K562 (cell line): ENCODE measurements around the gene HDAC10. TPM values are rescaled to one million over a fixed set of nuclear protein-coding genes. Genes with fewer than 3 reads are reported as not detected.

Experiments
- ATAC-seq: fragments of 200-7000 bp; cut with Tn5 transposase; 3 replicates; pipeline ENCODE4 v1.9.1; 2020; ENCODE audit warnings: moderate library complexity
- BruUV-seq: library from RNA; stranded (reverse); fragments of 400-500 nt; replicated peaks from 2 replicates; lab custom pipeline; 2021; lab: Mats Ljungman, UMichigan
- CTCF ChIA-PET: fragments of 300-600 bp; formaldehyde crosslinking; extraction: SDS; loops from one replicate; lab custom pipeline; 2021; ENCODE audit warnings: low intra/inter-chr PET ratio; lab: Yijun Ruan, JAX
- POLR2A ChIA-PET: fragments of 300-600, 350-650 bp; sonication (Branson Sonifier 250); formaldehyde crosslinking; extraction: SDS; loops from one replicate; lab custom pipeline; 2021; ENCODE audit warnings: antibody characterized with exemption, inconsistent platforms; lab: Yijun Ruan, JAX
- DNase-seq, 4 experiments: peaks; one replicate each; pipeline versions ENCODE4 v3.0.0 to v3.0.0-alpha.2; 2011 to 2018; ENCODE audit warnings: low spot score in 3 of 4, mixed read lengths in 3 of 4; ENCODE audit errors: extremely low read depth in 1 of 4
- FAIRE-seq: peaks from 2 replicates; lab custom pipeline; 2011; peaks lifted over from hg19 to GRCh38; lab: Jason Lieb, UNC
- H2AFZ ChIP-seq: 2 replicates; pipeline ENCODE4 v1.6.0; 2011; ENCODE audit warnings: low read depth, low read length, control low read depth, inconsistent platforms
- H3K27ac ChIP-seq: fragments of 200-600 bp; 3 replicates; pipeline ENCODE4 v1.8.0; 2011; ENCODE audit warnings: low read depth, mild to moderate bottlenecking, control low read depth, inconsistent platforms, low read length, moderate library complexity, mixed read lengths; ENCODE audit errors: extremely low read depth
- H3K27me3 ChIP-seq, 2 experiments: fragments of 300-600 bp in 1 of 2; 2 replicates in 1 of 2; 3 replicates in 1 of 2; pipeline versions ENCODE4 v1.6.0 to v1.8.0; 2011; ENCODE audit warnings: inconsistent platforms in 2 of 2, low read length in 2 of 2, mild to moderate bottlenecking in 1 of 2, mixed read lengths in 1 of 2, moderate library complexity in 1 of 2; ENCODE audit not compliant: control insufficient read depth in 2 of 2, insufficient read depth in 2 of 2
- H3K36me3 ChIP-seq: fragments of 300-600 bp; 3 replicates; pipeline ENCODE4 v1.8.0; 2011; ENCODE audit warnings: mild to moderate bottlenecking, low read length, inconsistent platforms; ENCODE audit not compliant: control insufficient read depth, insufficient read depth
- H3K4me1 ChIP-seq, 2 experiments: fragments of 200-600 bp in 1 of 2; replicated peaks in 1 of 2; 2 replicates in 1 of 2; 3 replicates in 1 of 2; pipeline versions ENCODE4 v1.5.1 to v1.8.0; 2011; ENCODE audit warnings: inconsistent platforms in 2 of 2, low read length in 2 of 2, mild to moderate bottlenecking in 1 of 2, mixed read lengths in 1 of 2, moderate library complexity in 1 of 2; ENCODE audit not compliant: control insufficient read depth in 2 of 2, insufficient read depth in 2 of 2
- H3K4me2 ChIP-seq: 2 replicates; pipeline ENCODE4 v1.6.1; 2011; ENCODE audit warnings: low read length, control low read depth, inconsistent platforms, mixed read lengths; ENCODE audit not compliant: insufficient read depth
- H3K4me3 ChIP-seq: fragments of 200-600 bp; sonication (generic), shearing (Covaris generic); 2 replicates; pipeline ENCODE4 v1.5.1; 2016; ENCODE audit warnings: control low read depth, inconsistent platforms
- H3K79me2 ChIP-seq: fragments of 200-600 bp; 3 replicates; pipeline ENCODE4 v1.8.0; 2011; ENCODE audit warnings: low read length, inconsistent platforms; ENCODE audit not compliant: control insufficient read depth, insufficient read depth
- H3K9ac ChIP-seq, 2 experiments: 2 replicates each; pipeline versions ENCODE4 v1.6.0 to v1.6.1; 2011; ENCODE audit warnings: low read depth in 2 of 2, low read length in 2 of 2, control low read depth in 1 of 2, inconsistent platforms in 1 of 2, mild to moderate bottlenecking in 1 of 2, mixed read lengths in 1 of 2; ENCODE audit not compliant: insufficient read depth in 1 of 2
- H3K9me1 ChIP-seq: one replicate; pipeline ENCODE4 v1.6.0; 2011; ENCODE audit warnings: inconsistent platforms, mild to moderate bottlenecking, low read length, moderate library complexity; ENCODE audit not compliant: control insufficient read depth, insufficient read depth
- H3K9me3 ChIP-seq: replicated peaks from 2 replicates; pipeline ENCODE4 v1.5.1; 2011; ENCODE audit warnings: low read depth, low read length, inconsistent platforms; ENCODE audit not compliant: control insufficient read depth, insufficient read depth
- H4K20me1 ChIP-seq: replicated peaks from 2 replicates; pipeline ENCODE4 v1.6.1; 2011; ENCODE audit warnings: low read length, inconsistent platforms, mixed read lengths; ENCODE audit not compliant: control insufficient read depth, insufficient read depth
- BCOR ChIP-seq: fragments of 450-650 bp; IDR thresholded peaks from 2 replicates; pipeline ENCODE4 v1.6.1; 2016
- BRF1 ChIP-seq: IDR thresholded peaks from 3 replicates; pipeline ENCODE4 v1.6.1; 2011; ENCODE audit warnings: borderline replicate concordance, mild to moderate bottlenecking; ENCODE audit not compliant: insufficient read length; ENCODE audit errors: extremely low read depth
- DIDO1 ChIP-seq: fragments of 450-650 bp; IDR thresholded peaks from 2 replicates; pipeline ENCODE4 v1.6.1; 2016; ENCODE audit warnings: low read depth, missing biosample characterization, missing genetic modification characterization
- FOXJ2 ChIP-seq: fragments of 200-800 bp; sonication (Bioruptor generic); IDR thresholded peaks from 2 replicates; pipeline ENCODE4 v1.6.1; 2016; ENCODE audit warnings: missing genetic modification characterization, missing compliant biosample characterization
- MCM7 ChIP-seq, 2 experiments: fragments of 450-650 bp; IDR thresholded peaks; 2 replicates each; pipeline ENCODE4 v1.6.1; 2016 to 2018
- PCBP2 ChIP-seq: fragments of 200-400 bp; formaldehyde crosslinking; IDR thresholded peaks from 2 replicates; pipeline ENCODE4 v1.6.1; 2018; ENCODE audit warnings: low read length, low read depth, mild to moderate bottlenecking, moderate library complexity; ENCODE audit not compliant: poor library complexity, severe bottlenecking
- SMARCE1 ChIP-seq: fragments of 450-650 bp; IDR thresholded peaks from 2 replicates; pipeline ENCODE4 v1.7.1; 2016; ENCODE audit warnings: mild to moderate bottlenecking
- TAF7 ChIP-seq: fragments of 450-650 bp; IDR thresholded peaks from 2 replicates; pipeline ENCODE4 v1.6.1; 2016; ENCODE audit warnings: missing genetic modification characterization, missing compliant biosample characterization
- TCFL5 ChIP-seq: fragments of 250-450 bp; sonication (Bioruptor Pico); conservative IDR thresholded peaks from 2 replicates; pipeline ENCODE4 v1.6.1; 2021; ENCODE audit warnings: mild to moderate bottlenecking, moderate library complexity, matching md5 sums
- ZNF175 ChIP-seq: fragments of 200-800 bp; sonication (Bioruptor generic); IDR thresholded peaks from 2 replicates; pipeline ENCODE4 v1.6.1; 2016; ENCODE audit warnings: low read depth, mild to moderate bottlenecking, missing genetic modification characterization, missing compliant biosample characterization
- ZNF239 ChIP-seq: fragments of 250-450 bp; sonication (Bioruptor Pico); IDR thresholded peaks from 2 replicates; pipeline ENCODE4 v1.4.0; 2020; ENCODE audit warnings: mild to moderate bottlenecking
- ZNF24 ChIP-seq: fragments of 450-650 bp; IDR thresholded peaks from 2 replicates; pipeline ENCODE4 v1.6.1; 2016
- ZNF551 ChIP-seq: fragments of 250-450 bp; sonication (Bioruptor Pico); IDR thresholded peaks from 2 replicates; pipeline ENCODE4 v1.5.0; 2021; ENCODE audit warnings: mild to moderate bottlenecking, moderate library complexity
- WGBS: fragments of 100-300 bp; shearing (Covaris generic); methylation state at CpG from one replicate; pipeline ENCODE4 v1.1.6; 2016; ENCODE audit warnings: low coverage, mixed read lengths; ENCODE audit not compliant: insufficient coverage; ENCODE audit errors: missing lambda C conversion rate; 5-methylcytosine and 5-hydroxymethylcytosine counted together
- in situ Hi-C: fragments of 300-500 bp; cut with MboI; formaldehyde crosslinking; loops from 4 replicates; pipeline ENCODE4 v1.15.0; 2018; ENCODE audit warnings: inconsistent platforms, mixed read lengths
- intact Hi-C: fragments of 100-400 bp; cut with micrococcal nuclease; formaldehyde crosslinking; loops from 2 replicates; pipeline ENCODE4 v1.14.2; 2022
- polyA plus RNA-seq, 8 experiments: library from polyadenylated mRNA; depleted of rRNA in 4 of 8; stranded (reverse) in 5 of 8; unstranded in 3 of 8; fragments of >200 nt; fragmentation: Nextera tagmentation in 2 of 8; fragmentation: Illumina TruSeq in 1 of 8; extraction: Ambion mirVana in 2 of 8; extraction: Trizol in 1 of 8; gene quantifications; 2 replicates each; pipeline versions ENCODE4 v1.2.1 to v1.2.3, GENCODE V29; 2011 to 2014; ENCODE audit warnings: inconsistent platforms in 1 of 8, missing spikeins in 1 of 8
- total RNA-seq, 7 experiments: library from RNA; depleted of rRNA in 6 of 7; stranded (reverse); fragments of >200 nt in 6 of 7; fragmentation: Illumina TruSeq in 2 of 7; extraction: Trizol in 2 of 7; gene quantifications; 2 replicates each; pipeline versions ENCODE4 v1.2.1 to v1.2.3, GENCODE V29; 2011 to 2021; ENCODE audit warnings: low replicate concordance in 1 of 7
- TF ChIP-seq, protein P1 (sequence below): fragments of 450-650 bp; IDR thresholded peaks from one replicate; pipeline ENCODE4 v1.6.1; 2018; ENCODE audit warnings: mild to moderate bottlenecking, moderate library complexity; ENCODE audit not compliant: partially characterized antibody
- TF ChIP-seq, protein P2 (sequence below): fragments of 450-650 bp; formaldehyde crosslinking; IDR thresholded peaks from 2 replicates; pipeline ENCODE4 v1.4.0; 2020; ENCODE audit warnings: mild to moderate bottlenecking, moderate library complexity

Gene HDAC10
- total and polyA plus RNA-seq, 9 of the 15 experiments (the other 6 are each of a cell fraction or from before 2014, with no cell fraction given) = 0.10 to 44.2 (median 6.5) TPM

DNA sequence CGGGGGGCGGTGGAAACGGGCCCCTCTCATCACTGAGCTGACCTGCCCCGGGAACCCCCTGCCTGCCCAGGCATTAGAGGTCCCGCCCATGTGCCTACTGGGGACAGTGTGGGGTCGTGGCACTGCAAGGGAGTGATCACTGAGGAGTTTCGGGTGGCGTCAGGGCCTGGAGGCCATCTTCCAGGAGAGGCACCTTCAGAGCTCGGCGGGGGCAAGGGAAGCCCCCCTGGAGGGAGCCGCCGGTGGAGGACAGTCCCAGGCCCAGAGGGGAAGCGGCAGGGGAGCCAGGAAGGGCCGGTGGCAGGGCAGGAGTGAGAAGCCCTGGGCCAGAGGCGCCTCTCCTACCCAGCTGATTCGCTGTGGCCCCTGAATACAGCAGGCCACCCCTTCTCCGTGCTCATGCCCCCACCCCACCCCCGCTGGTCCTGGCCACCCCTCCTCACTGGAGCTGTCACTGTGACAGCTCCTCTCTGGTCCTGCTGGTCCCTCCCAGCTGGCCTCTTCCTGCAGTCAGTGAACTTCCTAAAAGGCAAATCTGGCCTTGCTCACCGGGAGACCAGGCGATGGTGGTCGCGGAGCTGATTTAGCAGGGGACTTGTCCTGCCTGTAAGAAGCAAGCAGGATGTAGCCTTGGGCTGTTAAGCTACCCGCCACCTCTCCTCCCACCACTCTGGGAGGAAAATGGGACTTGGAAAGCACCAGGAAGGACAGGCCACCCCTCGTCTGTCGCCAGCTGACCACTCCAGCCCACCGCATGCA lies 21.2 kb upstream of the HDAC10 start:
- Histone ChIP-seq H3K9me1 (no peaks in the 10 kb centered on the region), H2AFZ (no peak overlapping the region), H3K36me3 (peaks cover 11% of the 10 kb centered on the region; the same call in 1 of the 3 replicates), H3K4me3 (no peak overlapping the region), H3K27me3 (no peaks in the 10 kb centered on the region), H3K4me2 (no peak overlapping the region), H3K4me1 (peaks cover 7 to 71% of the 10 kb centered on the region in 2 experiments; a peak in 4 of 5 replicates), H3K79me2 (no peaks in the 10 kb centered on the region; the same call in 2 of the 3 replicates), H3K9me3 (no peaks in the 10 kb centered on the region), H3K27ac (no peak overlapping the region), H4K20me1 (no peaks in the 10 kb centered on the region), H3K9ac (no peak overlapping the region)
- CTCF ChIA-PET = no interaction called here
- intact Hi-C loops = loop anchor here (5.0 kb wide), 1 partner anchor 55 kb away; the partner anchor contains the start of gene DENND6B
- DNase-seq = no peak
- in situ Hi-C loops = loop anchor here (5.0 kb wide), 1 partner anchor 55 kb away; the partner anchor contains the start of gene DENND6B
- POLR2A ChIA-PET = interaction anchor here (0.6 to 1.1 kb wide), 5 partner anchors 13 to 225 kb away, joined by 3 read pairs; no protein-coding TSS in a partner anchor
- WGBS = 56% methylated on average over 5 of the region's 26 CpGs
- TF ChIP-seq DIDO1 (tag) = no peak
- TF ChIP-seq PCBP2 = no peak
- TF ChIP-seq BCOR = no peak
- TF ChIP-seq ZNF551 (CRISPR knock-in tag) = no peak
- no peak for TF ChIP-seq SMARCE1
- TF ChIP-seq, protein P1, sequence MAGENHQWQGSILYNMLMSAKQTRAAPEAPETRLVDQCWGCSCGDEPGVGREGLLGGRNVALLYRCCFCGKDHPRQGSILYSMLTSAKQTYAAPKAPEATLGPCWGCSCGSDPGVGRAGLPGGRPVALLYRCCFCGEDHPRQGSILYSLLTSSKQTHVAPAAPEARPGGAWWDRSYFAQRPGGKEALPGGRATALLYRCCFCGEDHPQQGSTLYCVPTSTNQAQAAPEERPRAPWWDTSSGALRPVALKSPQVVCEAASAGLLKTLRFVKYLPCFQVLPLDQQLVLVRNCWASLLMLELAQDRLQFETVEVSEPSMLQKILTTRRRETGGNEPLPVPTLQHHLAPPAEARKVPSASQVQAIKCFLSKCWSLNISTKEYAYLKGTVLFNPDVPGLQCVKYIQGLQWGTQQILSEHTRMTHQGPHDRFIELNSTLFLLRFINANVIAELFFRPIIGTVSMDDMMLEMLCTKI = no peak
- no peak for TF ChIP-seq MCM7 (IDR thresholded peaks at IDR 0.05)
- no peak for TF ChIP-seq TCFL5 (CRISPR knock-in tag)
- TF ChIP-seq, protein P2, sequence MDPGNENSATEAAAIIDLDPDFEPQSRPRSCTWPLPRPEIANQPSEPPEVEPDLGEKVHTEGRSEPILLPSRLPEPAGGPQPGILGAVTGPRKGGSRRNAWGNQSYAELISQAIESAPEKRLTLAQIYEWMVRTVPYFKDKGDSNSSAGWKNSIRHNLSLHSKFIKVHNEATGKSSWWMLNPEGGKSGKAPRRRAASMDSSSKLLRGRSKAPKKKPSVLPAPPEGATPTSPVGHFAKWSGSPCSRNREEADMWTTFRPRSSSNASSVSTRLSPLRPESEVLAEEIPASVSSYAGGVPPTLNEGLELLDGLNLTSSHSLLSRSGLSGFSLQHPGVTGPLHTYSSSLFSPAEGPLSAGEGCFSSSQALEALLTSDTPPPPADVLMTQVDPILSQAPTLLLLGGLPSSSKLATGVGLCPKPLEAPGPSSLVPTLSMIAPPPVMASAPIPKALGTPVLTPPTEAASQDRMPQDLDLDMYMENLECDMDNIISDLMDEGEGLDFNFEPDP (CRISPR knock-in tag) = no peak
- no peak for TF ChIP-seq BRF1
- no peak for TF ChIP-seq ZNF175 (CRISPR knock-in tag)
- TF ChIP-seq FOXJ2 = no peak
- TF ChIP-seq TAF7 (tag) = no peak
- no peak for TF ChIP-seq ZNF24
- TF ChIP-seq ZNF239 (CRISPR knock-in tag) = no peak
- no peak for FAIRE-seq
- no peak for ATAC-seq
- BruUV-seq = no TSS peak
